DMS 273 treated with DMSO at 0.1 percent for 48 hours (cell line): ENCODE measurements around the gene CAPN5.

Experiments used
- DNase-seq: peaks from one replicate; lab custom pipeline; 2025; lab: John Stamatoyannopoulos, UW

Gene CAPN5

DNA sequence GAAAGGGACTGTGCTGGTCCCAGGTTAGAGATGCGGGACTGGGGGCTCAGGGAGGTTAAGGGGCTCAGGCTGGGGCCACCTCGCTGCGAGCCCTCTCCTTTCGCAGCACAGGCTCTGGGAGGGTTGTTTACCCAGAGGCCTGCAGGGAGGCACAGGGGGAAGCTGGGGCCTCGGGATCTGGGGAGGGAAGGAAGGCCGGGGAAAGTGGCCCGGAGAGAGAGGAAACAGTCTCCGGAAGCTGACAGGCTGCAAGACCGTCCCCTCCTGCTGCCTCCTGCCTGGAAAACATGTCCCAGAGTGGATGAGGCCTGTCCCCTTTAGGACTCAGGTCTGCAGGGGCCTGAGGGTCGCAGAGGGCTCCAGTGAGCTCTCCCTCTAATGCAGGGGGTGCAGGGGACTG, 106.7 kb downstream of the CAPN5 start:
- DNase-seq: no peak

DNA sequence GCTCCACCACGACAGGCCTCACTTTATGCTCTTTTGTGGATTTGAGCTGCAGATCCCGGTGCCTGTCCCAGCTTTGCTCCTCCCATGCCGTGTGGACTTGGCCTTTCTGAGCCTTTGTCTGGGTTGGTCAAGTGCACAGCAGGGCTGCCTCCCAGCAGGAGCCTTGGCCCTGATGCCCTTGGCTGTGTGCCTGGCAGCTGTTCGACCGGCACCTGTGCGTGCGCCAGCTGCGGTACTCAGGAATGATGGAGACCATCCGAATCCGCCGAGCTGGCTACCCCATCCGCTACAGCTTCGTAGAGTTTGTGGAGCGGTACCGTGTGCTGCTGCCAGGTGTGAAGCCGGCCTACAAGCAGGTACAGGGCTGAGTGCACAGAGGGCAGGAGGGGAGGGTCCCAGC, 107.8 kb downstream of the CAPN5 start:
- DNase-seq: no peak

DNA sequence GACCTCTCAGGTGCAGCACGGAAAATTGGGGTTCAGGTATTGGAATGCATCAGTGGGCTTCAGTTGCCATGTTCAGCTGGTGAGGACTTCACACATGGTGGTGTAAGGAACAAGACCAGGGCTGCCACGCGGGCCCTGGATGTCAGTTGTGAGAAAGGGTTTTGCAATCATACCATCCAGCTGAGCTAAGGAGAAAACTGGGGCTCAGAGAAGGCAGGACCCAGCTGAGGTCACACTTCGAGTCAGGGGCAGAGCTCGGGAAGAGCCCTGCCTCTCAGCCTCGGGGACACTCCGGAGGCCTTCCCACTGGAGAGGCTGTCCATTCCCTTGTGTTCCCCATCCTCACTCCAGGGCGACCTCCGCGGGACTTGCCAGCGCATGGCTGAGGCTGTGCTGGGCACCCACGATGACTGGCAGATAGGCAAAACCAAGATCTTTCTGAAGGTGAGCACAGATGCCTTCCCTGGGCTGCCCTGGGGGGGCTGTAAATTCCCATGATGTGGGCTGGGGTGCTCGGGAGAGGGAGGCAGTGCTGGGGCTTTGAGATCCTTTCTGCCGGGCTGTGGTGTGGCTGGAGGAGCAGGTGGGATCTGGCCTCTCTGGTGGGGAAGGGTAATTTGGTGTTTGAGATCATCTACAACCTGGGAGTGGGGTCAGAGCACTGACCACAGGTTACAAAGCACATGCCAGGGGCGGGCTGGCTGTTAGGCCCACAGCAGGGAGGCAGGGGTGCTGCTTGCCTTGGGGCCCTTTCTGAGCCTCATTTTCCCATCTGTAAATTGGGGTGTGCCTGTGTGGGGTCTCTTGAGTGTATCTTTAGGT, 108.5 kb downstream of the CAPN5 start:
- no peak for DNase-seq
